Measurements from ENCODE around the gene ELP2.

ELP2 gene

GRCh38 chr18:36149514-36150289 is 20.0 kb downstream of the ELP2 start:
- ChIA-PET POLR2A (no interaction called here), CTCF (no interaction called here)
- Histone ChIP-seq H3K4me3 (ENCODE audit: low read depth, low read length) (no peak overlapping the region), H3K36me3 (ENCODE audit: control insufficient read depth in 2 of 2, insufficient read depth in 1 of 2, low read length in 2 of 2) (peaks cover 30 to 98% of the 10 kb centered on the region in 2 experiments), H3K27ac (ENCODE audit: extremely low read depth, low read depth, low read length) (no peak overlapping the region), H3K9me3 (ENCODE audit: control insufficient read depth, insufficient read depth, low read depth, low read length) (no peaks in the 10 kb centered on the region), H3K4me1 (ENCODE audit: control insufficient read depth, insufficient read depth, low read length) (no peaks in the 10 kb centered on the region)
- no peak for TF ChIP-seq ZNF600 (tag by site-specific recombination; IDR thresholded peaks at IDR 0.05)

DNA sequence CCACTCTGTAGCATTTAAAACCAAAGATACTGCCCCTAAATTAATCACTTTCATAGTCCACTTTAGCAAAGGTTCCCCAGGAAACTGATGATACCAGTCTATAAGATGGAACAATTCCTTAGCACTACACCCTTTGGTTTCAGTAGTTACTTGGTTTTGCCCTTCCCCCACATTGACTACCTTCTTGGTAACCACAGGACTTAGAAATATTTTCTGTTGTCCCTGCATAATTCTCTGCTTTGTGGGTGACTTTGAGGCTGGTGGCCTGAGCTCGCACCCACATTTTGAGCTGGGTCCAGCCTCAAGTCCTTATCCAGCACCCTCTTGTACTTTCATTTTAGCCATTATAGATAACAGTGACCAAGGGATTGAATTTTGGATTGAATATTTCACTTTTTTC is 23.1 kb downstream of the ELP2 start:
- POLR2A ChIA-PET: no interaction called here
- no peaks in the 10 kb centered on the region for H3K9me3 ChIP-seq (ENCODE audit: control insufficient read depth, insufficient read depth, low read depth, low read length)
- H3K4me3 ChIP-seq (ENCODE audit: low read depth, low read length): no peak overlapping the region
- TF ChIP-seq ZNF561 (tag by site-specific recombination; IDR thresholded peaks at IDR 0.05; ENCODE audit: borderline replicate concordance) (no peak), ZNF423 (tag by site-specific recombination; IDR thresholded peaks at IDR 0.05) (no peak), ZNF670 (tag by site-specific recombination; IDR thresholded peaks at IDR 0.05; ENCODE audit: low read depth) (no peak), ZNF175 (tag by site-specific recombination; IDR thresholded peaks at IDR 0.05) (no peak), ZNF549 (tag by site-specific recombination; IDR thresholded peaks at IDR 0.05) (no peak), ZNF701 (tag by site-specific recombination; IDR thresholded peaks at IDR 0.05) (no peak)
- TF ChIP-seq, protein P1, sequence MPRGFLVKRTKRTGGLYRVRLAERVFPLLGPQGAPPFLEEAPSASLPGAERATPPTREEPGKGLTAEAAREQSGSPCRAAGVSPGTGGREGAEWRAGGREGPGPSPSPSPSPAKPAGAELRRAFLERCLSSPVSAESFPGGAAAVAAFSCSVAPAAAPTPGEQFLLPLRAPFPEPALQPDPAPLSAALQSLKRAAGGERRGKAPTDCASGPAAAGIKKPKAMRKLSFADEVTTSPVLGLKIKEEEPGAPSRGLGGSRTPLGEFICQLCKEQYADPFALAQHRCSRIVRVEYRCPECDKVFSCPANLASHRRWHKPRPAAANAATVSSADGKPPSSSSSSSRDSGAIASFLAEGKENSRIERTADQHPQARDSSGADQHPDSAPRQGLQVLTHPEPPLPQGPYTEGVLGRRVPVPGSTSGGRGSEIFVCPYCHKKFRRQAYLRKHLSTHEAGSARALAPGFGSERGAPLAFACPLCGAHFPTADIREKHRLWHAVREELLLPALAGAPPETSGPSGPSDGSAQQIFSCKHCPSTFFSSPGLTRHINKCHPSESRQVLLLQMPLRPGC (tag by site-specific recombination; IDR thresholded peaks at IDR 0.05): no peak
- TF ChIP-seq, protein P2, sequence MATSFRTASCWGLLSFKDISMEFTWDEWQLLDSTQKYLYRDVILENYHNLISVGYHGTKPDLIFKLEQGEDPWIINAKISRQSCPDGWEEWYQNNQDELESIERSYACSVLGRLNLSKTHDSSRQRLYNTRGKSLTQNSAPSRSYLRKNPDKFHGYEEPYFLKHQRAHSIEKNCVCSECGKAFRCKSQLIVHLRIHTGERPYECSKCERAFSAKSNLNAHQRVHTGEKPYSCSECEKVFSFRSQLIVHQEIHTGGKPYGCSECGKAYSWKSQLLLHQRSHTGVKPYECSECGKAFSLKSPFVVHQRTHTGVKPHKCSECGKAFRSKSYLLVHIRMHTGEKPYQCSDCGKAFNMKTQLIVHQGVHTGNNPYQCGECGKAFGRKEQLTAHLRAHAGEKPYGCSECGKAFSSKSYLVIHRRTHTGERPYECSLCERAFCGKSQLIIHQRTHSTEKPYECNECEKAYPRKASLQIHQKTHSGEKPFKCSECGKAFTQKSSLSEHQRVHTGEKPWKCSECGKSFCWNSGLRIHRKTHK (tag by site-specific recombination; IDR thresholded peaks at IDR 0.05): no peak
- TF ChIP-seq, protein P3, sequence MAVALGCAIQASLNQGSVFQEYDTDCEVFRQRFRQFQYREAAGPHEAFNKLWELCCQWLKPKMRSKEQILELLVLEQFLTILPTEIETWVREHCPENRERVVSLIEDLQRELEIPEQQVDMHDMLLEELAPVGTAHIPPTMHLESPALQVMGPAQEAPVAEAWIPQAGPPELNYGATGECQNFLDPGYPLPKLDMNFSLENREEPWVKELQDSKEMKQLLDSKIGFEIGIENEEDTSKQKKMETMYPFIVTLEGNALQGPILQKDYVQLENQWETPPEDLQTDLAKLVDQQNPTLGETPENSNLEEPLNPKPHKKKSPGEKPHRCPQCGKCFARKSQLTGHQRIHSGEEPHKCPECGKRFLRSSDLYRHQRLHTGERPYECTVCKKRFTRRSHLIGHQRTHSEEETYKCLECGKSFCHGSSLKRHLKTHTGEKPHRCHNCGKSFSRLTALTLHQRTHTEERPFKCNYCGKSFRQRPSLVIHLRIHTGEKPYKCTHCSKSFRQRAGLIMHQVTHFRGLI (tag by site-specific recombination; IDR thresholded peaks at IDR 0.05): no peak
- H3K27ac ChIP-seq (ENCODE audit: extremely low read depth, low read depth, low read length): no peak overlapping the region
- no peaks in the 10 kb centered on the region for H3K4me1 ChIP-seq (ENCODE audit: control insufficient read depth, insufficient read depth, low read length)
- peaks cover 24 to 98% of the 10 kb centered on the region in 2 experiments for H3K36me3 ChIP-seq (ENCODE audit: control insufficient read depth in 2 of 2, insufficient read depth in 1 of 2, low read length in 2 of 2)
- CTCF ChIA-PET: no interaction called here

DNA sequence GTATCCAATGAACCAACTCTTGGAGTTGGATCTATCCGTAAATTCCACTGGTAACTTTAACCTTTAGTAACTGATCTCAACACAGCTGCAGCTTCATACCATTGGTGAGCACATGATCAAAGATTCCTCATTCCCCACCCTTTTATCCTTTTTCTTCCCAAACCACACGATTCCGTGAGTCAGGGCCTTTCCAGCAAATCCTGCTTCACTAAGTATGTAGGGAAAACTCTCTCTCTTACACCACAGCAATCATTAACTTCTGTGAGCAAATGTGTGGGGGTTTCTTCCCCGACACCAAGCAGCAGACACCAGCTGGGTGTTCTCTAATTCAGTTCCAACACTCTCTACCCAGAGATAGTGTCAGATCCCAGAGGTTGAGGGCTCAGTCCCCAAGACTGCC is 23.5 kb downstream of the ELP2 start:
- ChIA-PET POLR2A (no interaction called here), CTCF (no interaction called here)
- TF ChIP-seq REPIN1 (tag by site-specific recombination; IDR thresholded peaks at IDR 0.05; ENCODE audit: low read depth) (no peak), ZFP69B (tag by site-specific recombination; IDR thresholded peaks at IDR 0.05) (no peak), ZNF121 (tag by site-specific recombination; IDR thresholded peaks at IDR 0.05) (no peak), ZNF501 (tag by site-specific recombination; IDR thresholded peaks at IDR 0.05) (no peak), TSHZ1 (tag by site-specific recombination; IDR thresholded peaks at IDR 0.05; ENCODE audit: borderline replicate concordance) (no peak), ZNF433 (tag by site-specific recombination; IDR thresholded peaks at IDR 0.05; ENCODE audit: low read depth) (no peak)
- TF ChIP-seq, protein P4, sequence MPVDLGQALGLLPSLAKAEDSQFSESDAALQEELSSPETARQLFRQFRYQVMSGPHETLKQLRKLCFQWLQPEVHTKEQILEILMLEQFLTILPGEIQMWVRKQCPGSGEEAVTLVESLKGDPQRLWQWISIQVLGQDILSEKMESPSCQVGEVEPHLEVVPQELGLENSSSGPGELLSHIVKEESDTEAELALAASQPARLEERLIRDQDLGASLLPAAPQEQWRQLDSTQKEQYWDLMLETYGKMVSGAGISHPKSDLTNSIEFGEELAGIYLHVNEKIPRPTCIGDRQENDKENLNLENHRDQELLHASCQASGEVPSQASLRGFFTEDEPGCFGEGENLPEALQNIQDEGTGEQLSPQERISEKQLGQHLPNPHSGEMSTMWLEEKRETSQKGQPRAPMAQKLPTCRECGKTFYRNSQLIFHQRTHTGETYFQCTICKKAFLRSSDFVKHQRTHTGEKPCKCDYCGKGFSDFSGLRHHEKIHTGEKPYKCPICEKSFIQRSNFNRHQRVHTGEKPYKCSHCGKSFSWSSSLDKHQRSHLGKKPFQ (tag by site-specific recombination; IDR thresholded peaks at IDR 0.05): no peak
- Histone ChIP-seq H3K4me1 (ENCODE audit: control insufficient read depth, insufficient read depth, low read length) (no peaks in the 10 kb centered on the region), H3K9me3 (ENCODE audit: control insufficient read depth, insufficient read depth, low read depth, low read length) (no peaks in the 10 kb centered on the region), H3K4me3 (ENCODE audit: low read depth, low read length) (no peak overlapping the region), H3K27ac (ENCODE audit: extremely low read depth, low read depth, low read length) (no peak overlapping the region), H3K36me3 (ENCODE audit: control insufficient read depth in 2 of 2, insufficient read depth in 1 of 2, low read length in 2 of 2) (peaks cover 24 to 98% of the 10 kb centered on the region in 2 experiments)
